Neural cell (in vitro differentiated cells): ENCODE results near the gene RALB.

Source experiments
- CTCF ChIP-seq: fragments of 450-650 bp; IDR thresholded peaks from 2 replicates; pipeline ENCODE4 v1.5.1; 2014; ENCODE audit warnings: antibody characterized with exemption, mild to moderate bottlenecking, moderate library complexity; ENCODE audit not compliant: poor library complexity, severe bottlenecking
- POLR2AphosphoS5 ChIP-seq: IDR thresholded peaks from 2 replicates; pipeline ENCODE4 v1.6.1; 2012

GRCh38 chr2:120221616-120222015 lies 31.0 kb upstream of the RALB start:
- TF ChIP-seq CTCF (no peak), POLR2AphosphoS5 (no peak)
